Upper lobe of left lung (tissue), 4 donors: Measurements from ENCODE around the gene PGP.
A peak's percentile ranks its signal among the peaks of the same experiment; 100 is the strongest.

ENCODE experiments used
- EP300 ChIP-seq, 4 donors: sonication (generic); formaldehyde crosslinking; IDR thresholded peaks; one replicate each; pipeline ENCODE4 v1.5.1; 2017; ENCODE audit warnings: antibody characterized with exemption in 4 of 4, control low read depth in 2 of 4
- TF ChIP-seq, protein P1 (sequence below), 6 experiments: fragments of 450-650 bp in 4 of 6; fragments of 200-600 bp in 2 of 6; sonication (generic) in 2 of 6; IDR thresholded peaks; one replicate each; pipeline ENCODE4 v1.5.1; 2016 to 2019; ENCODE audit warnings: antibody characterized with exemption in 6 of 6

GRCh38 chr16:2251296-2252111, 36.9 kb upstream of the PGP start, which contains the start of gene ECI1:
- TF ChIP-seq, protein P1, sequence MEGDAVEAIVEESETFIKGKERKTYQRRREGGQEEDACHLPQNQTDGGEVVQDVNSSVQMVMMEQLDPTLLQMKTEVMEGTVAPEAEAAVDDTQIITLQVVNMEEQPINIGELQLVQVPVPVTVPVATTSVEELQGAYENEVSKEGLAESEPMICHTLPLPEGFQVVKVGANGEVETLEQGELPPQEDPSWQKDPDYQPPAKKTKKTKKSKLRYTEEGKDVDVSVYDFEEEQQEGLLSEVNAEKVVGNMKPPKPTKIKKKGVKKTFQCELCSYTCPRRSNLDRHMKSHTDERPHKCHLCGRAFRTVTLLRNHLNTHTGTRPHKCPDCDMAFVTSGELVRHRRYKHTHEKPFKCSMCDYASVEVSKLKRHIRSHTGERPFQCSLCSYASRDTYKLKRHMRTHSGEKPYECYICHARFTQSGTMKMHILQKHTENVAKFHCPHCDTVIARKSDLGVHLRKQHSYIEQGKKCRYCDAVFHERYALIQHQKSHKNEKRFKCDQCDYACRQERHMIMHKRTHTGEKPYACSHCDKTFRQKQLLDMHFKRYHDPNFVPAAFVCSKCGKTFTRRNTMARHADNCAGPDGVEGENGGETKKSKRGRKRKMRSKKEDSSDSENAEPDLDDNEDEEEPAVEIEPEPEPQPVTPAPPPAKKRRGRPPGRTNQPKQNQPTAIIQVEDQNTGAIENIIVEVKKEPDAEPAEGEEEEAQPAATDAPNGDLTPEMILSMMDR (IDR thresholded peaks at IDR 0.05): peak; percentile 59 to 96 (median 89)
- peak in 1 of 4 donors; percentile 51 for TF ChIP-seq EP300 (IDR thresholded peaks at IDR 0.05)
